ENCODE results near the gene FILIP1L. TPM values are rescaled to one million over a fixed set of nuclear protein-coding genes. Genes with fewer than 3 reads are reported as not detected.

Gene FILIP1L
- total and polyA plus RNA-seq, 2 of the 8 experiments (the other 6 are each of a cell fraction or from before 2014, with no cell fraction given), result 0.06 to 0.09 TPM

GRCh38 chr3:99892332-99892731 lies 222.0 kb downstream of the FILIP1L start:
- FAIRE-seq, result no peak
- no peak overlapping the region for H3K4me2 ChIP-seq (ENCODE audit: insufficient read depth in 1 of 2, low read depth in 2 of 2, low read length in 2 of 2)
- H2BK20ac ChIP-seq (ENCODE audit: low read length), result no peak overlapping the region
- H3K27ac ChIP-seq (ENCODE audit: low read depth, low read length), result no peak overlapping the region
- H3K14ac ChIP-seq (ENCODE audit: insufficient read length), result no peak overlapping the region
- peak overlapping the region; percentile 27; the same call in 1 of the 2 replicates for H2BK12ac ChIP-seq (ENCODE audit: low read depth, low read length)
- no peaks in the 10 kb centered on the region for H3K9me3 ChIP-seq (ENCODE audit: insufficient read depth in 2 of 2, low read depth in 1 of 2, low read length in 1 of 2)
- no peak overlapping the region for H2AK5ac ChIP-seq (ENCODE audit: low read depth, low read length)
- no peak overlapping the region for H3K23ac ChIP-seq (ENCODE audit: insufficient read length)
- no peak overlapping the region for H3K9ac ChIP-seq (replicated peaks in 1 of 4; ENCODE audit: extremely low read depth in 1 of 4, low read depth in 3 of 4, low read length in 3 of 4)
- no peaks in the 10 kb centered on the region for H3K23me2 ChIP-seq (ENCODE audit: low read depth, low read length)
- TF ChIP-seq SUZ12 (IDR thresholded peaks at IDR 0.05; ENCODE audit: low read length), result no peak
- H4K5ac ChIP-seq (ENCODE audit: insufficient read length, low read depth, low read length), result no peak overlapping the region
- ChIA-PET CTCF (ENCODE audit: partially characterized antibody) (no interaction called here), POLR2A (ENCODE audit: partially characterized antibody) (interaction anchor here (1.0 kb wide), 1 partner anchor 16 kb away, joined by 3 read pairs; no protein-coding TSS in a partner anchor)
- H4K91ac ChIP-seq (replicated peaks; ENCODE audit: insufficient read length, low read length), result no peak overlapping the region
- H3K79me1 ChIP-seq (ENCODE audit: low read depth, low read length), result no peaks in the 10 kb centered on the region; the same call in 1 of the 2 replicates
- H2BK120ac ChIP-seq (replicated peaks; ENCODE audit: low read depth, low read length), result no peak overlapping the region
- no peak overlapping the region for H3K4me3 ChIP-seq (ENCODE audit: extremely low read depth in 1 of 4, insufficient read depth in 2 of 4, low read depth in 3 of 4, low read length in 4 of 4)
- 0 out of 4 replicates have a peak, but pooled peaks cover 0 to 2% of the 10 kb centered on the region in 2 experiments for H3K79me2 ChIP-seq (ENCODE audit: control insufficient read depth in 1 of 2, insufficient read depth in 2 of 2, low read length in 2 of 2)
- H4K20me1 ChIP-seq (replicated peaks in 1 of 2; ENCODE audit: control insufficient read depth in 1 of 2, insufficient read depth in 2 of 2, low read length in 2 of 2), result no peaks in the 10 kb centered on the region
- H3K18ac ChIP-seq (ENCODE audit: extremely low read depth, low read length), result no peak overlapping the region
- no peaks in the 10 kb centered on the region for H3K27me3 ChIP-seq (replicated peaks in 1 of 4; ENCODE audit: control insufficient read depth in 3 of 4, extremely low read depth in 1 of 4, insufficient read depth in 3 of 4, low read length in 3 of 4)
- peaks cover 0 to 5% (median 1%) of the 10 kb centered on the region in 4 experiments; a peak in 3 of 7 replicates for H3K4me1 ChIP-seq (replicated peaks in 1 of 4; ENCODE audit: control insufficient read depth in 3 of 4, insufficient read depth in 4 of 4, low read length in 3 of 4)
- no peaks in the 10 kb centered on the region for H3K36me3 ChIP-seq (ENCODE audit: control insufficient read depth in 2 of 4, insufficient read depth in 4 of 4, low read length in 3 of 4)
- no peak overlapping the region for H2BK5ac ChIP-seq (ENCODE audit: low read depth, low read length)
- no peak overlapping the region for H2AFZ ChIP-seq (ENCODE audit: low read length)
- H4K8ac ChIP-seq (ENCODE audit: extremely low read depth, insufficient read depth, low read length), result no peak overlapping the region
- H3K4ac ChIP-seq (replicated peaks; ENCODE audit: insufficient read length, low read depth, low read length), result no peak overlapping the region
- no peak for DNase-seq (ENCODE audit: low read depth in 1 of 2, low spot score in 2 of 2)
- no peak overlapping the region for H3K56ac ChIP-seq (replicated peaks; ENCODE audit: insufficient read length, low read depth, low read length)
- H2BK15ac ChIP-seq (ENCODE audit: low read length), result no peak overlapping the region

Data from H1 (cell line).